ENCODE data around the gene EDN2.

Gene EDN2

GRCh38 chr1:41516168-41517061 lies 31.9 kb upstream of the EDN2 start:
- DNase-seq, result peak; percentile 87 to 88

DNA sequence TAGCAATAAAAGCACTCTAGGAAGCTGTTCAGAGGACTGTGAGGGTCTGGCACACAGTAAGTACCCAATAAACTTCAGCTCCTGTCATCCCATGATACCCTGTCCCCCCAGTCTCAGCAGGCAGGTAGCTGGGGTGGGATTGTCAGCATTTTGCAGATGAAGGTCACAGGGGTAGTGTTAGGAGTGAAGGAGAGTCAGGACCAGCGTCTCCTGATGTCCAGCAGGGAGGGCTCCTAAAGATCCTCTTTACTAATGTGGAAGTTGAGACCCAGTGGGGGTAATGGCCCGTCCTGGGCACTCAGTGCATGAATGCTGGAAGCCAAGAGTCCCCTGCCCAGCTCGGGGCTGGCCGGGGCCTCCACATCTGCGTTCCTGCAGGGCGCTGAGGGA lies 31.3 kb upstream of the EDN2 start:
- no peak for DNase-seq

GRCh38 chr1:41515131-41515678 lies 30.7 kb upstream of the EDN2 start:
- DNase-seq, result no peak

- no peak for DNase-seq
Observed at GRCh38 chr1:41514381-41514780, 29.9 kb upstream of the EDN2 start.

DNA sequence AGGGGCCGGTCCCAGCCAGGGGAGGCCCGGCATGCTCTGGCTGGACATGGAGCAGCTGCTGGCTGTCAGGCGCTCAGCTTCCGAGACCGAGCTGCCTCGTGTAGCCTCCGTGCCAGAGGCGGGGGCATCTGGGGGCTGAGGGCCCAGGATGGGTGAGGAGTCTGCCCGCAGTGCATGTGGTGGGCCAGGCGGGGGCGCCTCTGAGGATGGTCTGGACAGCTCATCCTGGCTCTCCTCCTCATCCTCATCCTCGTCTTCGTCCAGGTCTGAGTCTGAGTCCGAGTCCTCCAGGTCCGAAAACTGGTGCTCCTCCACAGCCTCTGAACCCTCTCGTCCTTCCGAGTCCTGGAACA lies 28.9 kb upstream of the EDN2 start:
- peak; percentile 44 to 53 for DNase-seq

DNA sequence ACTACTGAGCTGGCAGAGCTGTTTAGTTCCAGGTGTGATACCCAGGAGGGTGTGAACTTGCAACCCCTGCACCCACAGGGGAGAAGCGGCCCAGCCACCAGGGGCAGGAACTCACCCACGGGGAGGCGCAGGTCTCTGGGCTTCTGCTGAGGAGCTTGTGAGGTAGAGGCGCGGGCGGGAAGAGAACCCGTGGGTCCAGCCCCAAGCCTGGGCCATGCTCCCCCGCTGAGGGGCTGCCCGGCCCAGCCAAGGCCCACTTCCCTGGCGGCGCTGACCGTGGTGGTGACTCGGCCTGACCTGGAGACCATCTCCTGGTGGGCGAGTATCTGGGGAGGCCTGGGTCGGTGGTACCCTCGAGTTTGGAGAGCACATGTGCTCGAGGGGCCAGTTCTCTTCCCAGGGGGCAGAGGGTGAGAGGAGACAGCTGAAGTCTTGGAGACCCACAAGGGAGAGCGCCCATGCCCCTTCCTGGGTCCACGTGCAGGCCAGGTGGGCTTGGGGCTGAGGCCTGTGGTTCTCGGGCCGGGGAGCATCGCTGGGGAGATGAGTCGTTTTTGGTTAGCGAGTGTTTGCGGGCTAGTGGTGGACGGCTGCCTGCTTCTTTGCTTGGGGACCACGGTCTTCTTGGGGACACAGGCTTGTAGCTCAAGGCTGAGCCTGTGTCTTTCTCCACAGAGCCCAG lies 28.4 kb upstream of the EDN2 start:
- no peak for DNase-seq

DNA sequence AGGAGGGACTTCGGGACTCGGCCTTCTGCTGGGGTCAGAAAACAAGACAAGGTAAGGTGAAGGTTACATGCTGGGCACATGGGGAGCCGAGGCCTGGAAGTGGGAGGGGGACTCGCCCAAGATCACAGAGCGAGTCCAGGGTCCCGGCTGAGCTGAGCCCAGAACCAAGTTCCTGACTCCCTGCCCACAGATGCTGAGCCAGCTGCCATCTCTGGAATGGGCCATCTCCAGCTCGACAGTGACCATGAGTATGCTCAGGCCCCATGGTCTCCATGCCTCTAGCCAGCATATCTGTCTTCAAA lies 26.7 kb upstream of the EDN2 start:
- no peak for DNase-seq

DNA sequence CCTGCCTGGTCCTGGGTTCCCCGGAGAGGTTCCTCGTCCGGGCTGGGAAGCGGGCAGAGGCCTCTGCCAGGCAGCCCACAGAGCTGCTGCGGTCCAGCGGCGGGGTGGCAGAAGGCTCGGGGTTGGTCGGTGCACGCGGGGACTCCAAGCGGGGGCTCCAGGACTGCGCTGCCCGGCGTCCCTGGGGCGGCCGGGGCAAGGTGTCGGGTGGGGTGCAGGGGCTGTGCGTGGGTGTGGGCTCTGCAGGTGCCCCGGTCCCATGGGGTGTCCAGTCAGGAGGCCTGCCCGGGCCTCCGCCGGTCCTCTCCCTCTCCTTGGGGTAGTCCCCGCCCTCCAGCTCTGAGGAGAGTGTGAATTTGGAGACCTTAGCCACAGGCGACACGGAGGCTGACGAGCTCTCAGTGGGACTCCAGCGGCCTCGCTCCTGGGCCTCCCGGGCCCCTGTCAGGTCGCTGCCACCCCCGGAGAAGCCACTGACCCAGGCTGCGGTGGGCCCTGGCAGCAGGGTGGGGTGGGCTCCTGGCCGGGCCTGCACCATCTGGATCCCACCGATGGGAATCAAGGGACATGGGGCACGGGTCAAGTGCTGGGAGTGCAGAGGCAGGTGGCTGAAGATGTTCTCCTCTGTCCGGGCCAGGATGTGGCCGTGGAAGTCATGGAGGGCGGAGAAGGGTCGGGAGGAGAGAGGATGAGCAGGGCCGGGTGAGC lies 26.2 kb upstream of the EDN2 start:
- no peak for DNase-seq

DNA sequence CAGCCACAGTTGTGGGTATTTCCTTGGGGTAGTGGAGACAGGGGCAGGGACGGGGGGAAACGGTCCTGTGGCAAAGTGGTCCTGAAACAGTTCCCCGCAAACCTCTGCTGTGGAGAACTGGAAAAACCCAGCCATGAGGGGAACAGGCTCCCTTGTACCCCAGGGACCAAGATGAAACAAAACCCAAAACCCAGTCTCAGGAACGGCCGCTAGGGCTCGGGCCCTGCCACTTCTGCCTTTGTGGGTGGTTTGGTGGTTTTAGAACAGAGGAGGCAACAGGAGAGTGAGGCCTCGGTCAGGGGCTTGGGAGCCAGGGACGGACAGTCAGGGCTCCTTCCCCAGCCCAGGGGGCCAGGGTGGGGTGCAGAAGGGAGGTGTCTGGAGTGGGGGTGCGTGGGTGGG lies 24.8 kb upstream of the EDN2 start:
- no peak for DNase-seq

DNA sequence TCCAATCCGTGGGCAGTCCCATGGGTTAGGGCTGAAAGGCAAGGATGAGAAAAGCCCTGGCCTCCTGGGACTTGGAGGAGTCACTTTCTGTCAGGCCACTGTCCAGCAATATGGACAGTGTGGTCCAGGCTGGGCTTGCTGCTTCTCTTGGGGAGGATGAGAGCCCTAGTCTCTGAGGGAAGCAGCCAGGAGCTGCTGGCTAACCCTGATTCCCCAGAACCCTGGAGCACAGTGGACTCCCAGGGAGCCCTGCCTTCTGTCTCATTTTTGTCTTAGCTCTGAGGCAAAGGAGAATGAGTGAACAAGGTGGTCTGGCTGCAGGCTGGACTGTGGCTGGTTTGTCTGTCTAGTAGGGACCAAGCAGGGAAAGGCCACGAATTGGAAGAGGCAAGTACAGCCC lies 23.8 kb upstream of the EDN2 start:
- no peak for DNase-seq

- DNase-seq, result no peak
Observed at GRCh38 chr1:41507836-41508235, 23.4 kb upstream of the EDN2 start.

DNA sequence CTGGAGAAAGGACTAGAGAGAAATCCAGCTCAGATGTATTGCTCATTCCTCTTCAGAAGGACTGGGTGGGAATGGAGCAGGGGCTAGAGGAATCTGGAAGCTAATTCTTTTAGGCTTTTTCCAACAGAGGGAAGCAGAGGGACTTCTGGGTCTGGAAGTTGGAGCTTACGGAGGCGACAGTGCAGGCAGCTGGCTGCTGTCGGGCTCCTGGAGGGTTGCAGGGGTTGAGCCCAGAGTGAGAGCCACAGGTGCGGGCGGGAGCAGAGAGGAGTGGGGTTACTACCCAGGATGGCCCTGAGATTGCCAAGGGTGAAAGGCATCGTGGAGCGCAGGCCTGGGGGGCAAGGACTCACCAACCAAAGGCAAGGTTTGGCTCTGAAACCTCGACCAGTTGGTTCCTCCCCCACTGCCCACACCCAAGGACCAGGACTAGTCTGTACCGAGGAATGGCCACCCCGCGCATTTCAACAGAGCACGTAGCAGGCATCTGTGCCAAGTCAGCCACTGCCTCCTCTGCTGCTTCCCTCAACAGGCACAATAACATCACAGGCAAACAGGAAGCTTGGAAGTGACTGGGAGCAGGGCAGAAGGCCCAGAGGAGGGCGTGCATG lies 22.7 kb upstream of the EDN2 start:
- DNase-seq, result no peak

GRCh38 chr1:41504114-41505035 lies 19.9 kb upstream of the EDN2 start:
- DNase-seq, result no peak

GRCh38 chr1:41503538-41504113 lies 19.1 kb upstream of the EDN2 start:
- no peak for DNase-seq

DNA sequence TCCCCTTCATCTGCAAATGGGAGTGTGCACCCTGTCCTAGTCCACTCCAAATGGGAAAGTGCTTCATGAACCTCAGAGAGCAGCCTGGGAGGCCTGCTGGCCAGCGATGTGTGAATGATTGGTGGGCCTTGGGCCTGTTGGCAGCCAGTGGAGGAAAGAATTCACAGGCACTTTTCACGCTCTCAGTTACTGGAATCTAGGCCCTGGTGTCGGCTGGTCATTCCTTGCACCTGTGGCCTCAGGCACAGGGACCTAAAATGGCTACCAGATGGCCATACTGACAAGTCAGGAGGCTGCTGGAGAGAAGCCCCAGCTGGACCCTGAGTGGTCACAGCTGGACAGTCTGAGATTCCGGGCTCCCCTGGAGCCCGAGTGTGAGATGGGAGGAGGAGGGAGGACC lies 18.4 kb upstream of the EDN2 start:
- no peak for DNase-seq

DNA sequence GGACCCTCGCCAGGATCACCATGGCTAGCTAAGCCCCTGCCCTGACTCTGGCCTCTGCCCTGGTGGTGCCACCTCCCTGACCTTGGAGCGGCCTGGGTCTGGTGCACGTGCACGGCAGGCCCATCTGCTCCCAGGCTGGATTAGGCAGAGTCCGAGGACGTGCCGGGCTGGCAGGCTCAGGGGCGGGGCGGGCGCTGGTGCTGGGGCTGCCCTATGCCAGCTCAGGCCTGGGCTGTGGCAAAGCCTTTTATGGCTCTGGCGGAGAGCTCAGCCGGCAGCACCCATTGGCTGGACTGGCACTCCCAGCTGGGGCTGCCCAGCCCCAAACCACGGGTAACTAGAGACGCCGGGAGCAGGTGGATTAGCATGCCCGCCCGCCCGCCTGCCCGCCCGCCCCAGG lies 17.1 kb upstream of the EDN2 start:
- DNase-seq, result no peak

- DNase-seq, result no peak
Observed at GRCh38 chr1:41500781-41501518, 16.5 kb upstream of the EDN2 start.

- DNase-seq, result no peak
Observed at GRCh38 chr1:41500378-41500777, 15.9 kb upstream of the EDN2 start.

DNA sequence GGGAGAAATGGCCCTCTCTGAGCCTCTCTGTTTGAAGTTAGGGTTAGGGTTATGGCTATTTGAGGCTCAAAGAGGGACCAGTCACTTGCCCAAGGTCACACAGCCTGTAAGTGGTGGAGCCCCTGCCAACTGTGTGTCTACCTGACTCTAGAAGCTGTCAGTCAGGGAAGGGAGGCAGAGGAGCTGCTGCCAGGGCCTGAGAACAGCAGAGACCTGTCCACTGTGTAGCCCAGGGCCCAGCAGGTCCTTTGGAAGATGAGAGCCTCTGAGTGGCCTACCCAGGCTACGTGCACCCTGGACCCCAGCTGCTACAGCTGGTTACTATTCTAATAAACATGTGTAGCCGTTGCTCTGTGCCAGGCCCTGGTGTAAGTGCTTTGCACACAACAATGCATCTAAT lies 15.1 kb upstream of the EDN2 start:
- no peak for DNase-seq

GRCh38 chr1:41498804-41499203 lies 14.3 kb upstream of the EDN2 start:
- DNase-seq, result no peak

DNA sequence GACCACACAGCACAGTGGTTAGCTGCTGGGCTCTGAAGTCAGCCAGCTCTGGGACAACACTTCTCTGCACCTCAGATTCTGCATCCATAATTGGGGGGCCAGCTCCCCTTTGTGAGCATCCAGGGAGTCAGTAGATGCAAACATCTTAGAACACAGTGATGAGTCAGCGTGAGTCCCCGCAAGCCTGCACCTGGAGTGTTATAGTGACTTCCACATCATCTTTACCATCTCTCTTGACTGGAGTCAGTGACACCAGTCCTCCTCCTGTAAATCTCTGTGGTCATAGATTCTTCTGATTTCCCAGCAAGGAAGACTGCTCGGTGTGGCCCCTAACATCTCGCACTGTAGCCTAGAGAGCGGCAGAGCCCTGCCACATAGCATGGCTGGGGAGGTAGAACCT lies 13.9 kb upstream of the EDN2 start:
- no peak for DNase-seq
